NB4 (cell line): Measurements from ENCODE around the gene MAPK14.

Experiments
- DNase-seq: peaks from one replicate; pipeline ENCODE4 v3.0.0; 2010; ENCODE audit warnings: low read depth
- H3K4me3 ChIP-seq: one replicate; pipeline ENCODE4 v1.5.1; 2011; ENCODE audit warnings: mild to moderate bottlenecking, low read depth, low read length, moderate library complexity
- CTCF ChIP-seq: IDR thresholded peaks from one replicate; pipeline ENCODE4 v1.5.1; 2012; ENCODE audit warnings: low read depth, low read length
- MAX ChIP-seq: IDR thresholded peaks from 2 replicates; pipeline ENCODE4 v1.6.1; 2011; ENCODE audit warnings: low read depth, low read length
- MYC ChIP-seq: IDR thresholded peaks from 2 replicates; pipeline ENCODE4 v1.6.1; 2011; ENCODE audit warnings: low read depth, low read length
- POLR2A ChIP-seq: IDR thresholded peaks from 2 replicates; pipeline ENCODE4 v1.6.1; 2011; ENCODE audit warnings: mild to moderate bottlenecking; ENCODE audit not compliant: insufficient read length; ENCODE audit errors: extremely low read depth

The MAPK14 gene

GRCh38 chr6:36118550-36119107 lies 91.0 kb downstream of the MAPK14 start:
- DNase-seq = peak; percentile 88
- TF ChIP-seq POLR2A (no peak), MAX (0 out of 2 replicates have a peak, but pooled peaks have one; percentile 27)
- H3K4me3 ChIP-seq = no peak overlapping the region

GRCh38 chr6:36119209-36119608 lies 91.6 kb downstream of the MAPK14 start:
- TF ChIP-seq CTCF (no peak), MYC (no peak), POLR2A (no peak), MAX (no peak)
- H3K4me3 ChIP-seq = no peak overlapping the region
- DNase-seq = no peak

- DNase-seq = no peak
Observed at GRCh38 chr6:36120018-36120417, 92.4 kb downstream of the MAPK14 start.

GRCh38 chr6:36120539-36120938 lies 92.9 kb downstream of the MAPK14 start:
- peak; percentile 69 for DNase-seq
- TF ChIP-seq CTCF (no peak), POLR2A (no peak), MYC (no peak), MAX (no peak)
- H3K4me3 ChIP-seq = no peak overlapping the region

More at GRCh38 chr6:36120018-36120417, 92.4 kb downstream of the MAPK14 start:
- no peak overlapping the region for H3K4me3 ChIP-seq
- TF ChIP-seq POLR2A (no peak), MAX (no peak), MYC (no peak), CTCF (no peak)

- TF ChIP-seq MYC = peak; percentile 20; the same call in 1 of the 2 replicates
- no peak for TF ChIP-seq CTCF
- TF ChIP-seq MAX = peak; percentile 68; the same call in 1 of the 2 replicates
- TF ChIP-seq POLR2A = no peak
- H3K4me3 ChIP-seq = no peak overlapping the region
- DNase-seq = peak; percentile 84
Observed at GRCh38 chr6:36120979-36121786, 93.6 kb downstream of the MAPK14 start.

- H3K4me3 ChIP-seq = no peak overlapping the region
- TF ChIP-seq MYC (no peak), MAX (no peak), POLR2A (no peak), CTCF (no peak)
- no peak for DNase-seq
Observed at GRCh38 chr6:36121787-36122494, 94.3 kb downstream of the MAPK14 start.
